CD8-positive, alpha-beta memory T cell (primary cell): ENCODE results near the gene PNPLA2. TPM values are rescaled to one million over a fixed set of nuclear protein-coding genes. Genes with fewer than 3 reads are reported as not detected.
A peak's percentile ranks its signal among the peaks of the same experiment; 100 is the strongest.

Experiments
- CTCF ChIA-PET: fragments of 350-600 bp; sonication (Branson Sonifier 250); formaldehyde crosslinking; loops from one replicate; lab custom pipeline; 2021; ENCODE audit warnings: antibody characterized with exemption; lab: Charles Lee
- POLR2A ChIA-PET: fragments of 350-600 bp; sonication (Branson Sonifier 250); formaldehyde crosslinking; loops from one replicate; lab custom pipeline; 2021; ENCODE audit warnings: antibody characterized with exemption; lab: Charles Lee
- DNase-seq, 5 donors: peaks; one replicate each; pipeline versions ENCODE4 v3.0.0 to v3.0.0-alpha.2; 2020 to 2022; ENCODE audit warnings: mixed read lengths in 1 of 5
- H3K27ac ChIP-seq: one replicate; pipeline ENCODE4 v1.7.0; 2013; ENCODE audit warnings: low read depth, mild to moderate bottlenecking, low read length, moderate library complexity
- H3K27me3 ChIP-seq: 2 replicates; pipeline ENCODE4 v1.7.0; 2013; ENCODE audit warnings: low read length, mild to moderate bottlenecking; ENCODE audit not compliant: insufficient read depth, poor library complexity, severe bottlenecking
- H3K36me3 ChIP-seq: 2 replicates; pipeline ENCODE4 v1.7.0; 2013; ENCODE audit warnings: mild to moderate bottlenecking, low read length, moderate library complexity; ENCODE audit not compliant: insufficient read depth
- H3K4me1 ChIP-seq: 2 replicates; pipeline ENCODE4 v1.7.0; 2013; ENCODE audit warnings: mild to moderate bottlenecking, low read length, moderate library complexity; ENCODE audit not compliant: insufficient read depth
- H3K4me3 ChIP-seq: 2 replicates; pipeline ENCODE4 v1.7.0; 2013; ENCODE audit warnings: mild to moderate bottlenecking, low read length
- H3K9me3 ChIP-seq: 2 replicates; pipeline ENCODE4 v1.7.0; 2013; ENCODE audit warnings: mild to moderate bottlenecking, low read length
- H3K27ac Mint-ChIP-seq, 8 donors: one replicate each; pipeline ENCODE4 v1.8.0; 2020 to 2021; ENCODE audit warnings: mixed read lengths in 8 of 8, mild to moderate bottlenecking in 6 of 8, inconsistent platforms in 3 of 8, moderate library complexity in 3 of 8
- H3K27me3 Mint-ChIP-seq, 2 donors: one replicate each; pipeline ENCODE4 v1.8.0; 2020 to 2021; ENCODE audit warnings: mixed read lengths in 2 of 2, mild to moderate bottlenecking in 1 of 2, moderate library complexity in 1 of 2
- H3K36me3 Mint-ChIP-seq, 3 donors: one replicate each; pipeline ENCODE4 v1.8.0; 2020 to 2021; ENCODE audit warnings: mixed read lengths in 3 of 3, inconsistent platforms in 1 of 3, mild to moderate bottlenecking in 1 of 3
- H3K4me1 Mint-ChIP-seq, 3 donors: one replicate each; pipeline ENCODE4 v1.8.0; 2020 to 2021; ENCODE audit warnings: mixed read lengths in 3 of 3, inconsistent platforms in 1 of 3, mild to moderate bottlenecking in 1 of 3
- H3K4me3 Mint-ChIP-seq, 7 donors: one replicate each; pipeline ENCODE4 v1.8.0; 2020 to 2021; ENCODE audit warnings: mixed read lengths in 7 of 7, mild to moderate bottlenecking in 6 of 7, moderate library complexity in 4 of 7, inconsistent platforms in 2 of 7
- H3K9me3 Mint-ChIP-seq, 5 donors: one replicate each; pipeline ENCODE4 v1.8.0; 2020 to 2022; ENCODE audit warnings: mixed read lengths in 5 of 5, mild to moderate bottlenecking in 3 of 5, moderate library complexity in 2 of 5, inconsistent platforms in 1 of 5
- polyA plus RNA-seq: library from polyadenylated mRNA; unstranded; fragments of 300-500 nt; fragmentation: Illumina TruSeq; gene quantifications from one replicate; pipeline ENCODE4 v1.2.3, GENCODE V29; 2021
- total RNA-seq, 2 experiments: library from RNA; stranded (reverse); gene quantifications; one replicate each; pipeline ENCODE4 v1.2.3, GENCODE V29; 2021

The PNPLA2 gene
- total and polyA plus RNA-seq, 3 experiments from 2014 or later: 41.5 to 53.0 (median 49.8) TPM

DNA sequence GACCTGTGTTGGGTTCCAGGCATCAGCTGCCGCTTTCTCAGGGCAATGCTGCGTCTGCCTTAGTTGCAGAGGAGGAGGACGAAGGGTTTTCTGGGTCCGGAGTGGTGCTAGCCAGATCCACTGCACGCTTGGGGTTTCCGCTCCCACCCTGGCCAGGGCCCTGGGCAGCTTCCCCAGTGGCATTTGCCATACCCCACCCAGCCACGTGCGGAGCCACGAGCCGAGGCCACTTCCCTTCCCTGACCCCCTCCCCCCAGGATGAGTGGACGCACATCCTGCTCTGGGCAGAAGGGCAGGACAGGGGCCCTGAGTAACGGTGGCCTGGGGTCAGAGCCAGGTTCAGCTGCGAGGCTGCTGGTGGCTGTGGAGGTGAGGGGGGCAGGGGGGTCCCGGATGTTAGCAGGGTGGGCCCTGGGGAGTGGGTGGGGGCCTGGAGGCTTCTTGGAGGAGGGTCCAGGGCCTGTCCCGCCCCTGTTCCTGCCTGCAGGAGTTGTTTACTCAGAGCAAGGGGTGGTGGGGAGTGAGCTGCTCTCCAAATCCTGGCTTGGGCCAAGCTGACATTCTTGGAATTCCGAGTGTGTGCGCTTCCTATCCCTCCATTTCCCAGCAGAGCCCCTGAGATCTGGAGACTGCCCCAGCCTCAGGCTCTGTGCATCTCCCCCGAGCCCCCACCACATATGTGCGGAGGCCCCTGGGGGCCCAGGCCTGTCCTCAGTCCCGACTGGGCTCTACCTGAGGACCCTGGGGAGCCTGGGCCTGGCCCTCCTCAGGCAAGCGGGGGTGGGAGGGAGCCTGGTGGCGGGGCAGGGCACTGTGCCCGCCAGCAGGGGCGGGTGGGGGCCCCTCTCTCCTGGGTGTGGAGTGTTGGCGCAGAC, 25.3 kb downstream of the PNPLA2 start:
- peak overlapping the region; percentile 66 to 91 (median 71) for H3K4me3 Mint-ChIP-seq
- H3K4me1 ChIP-seq: peaks cover 36% of the 10 kb centered on the region
- no peaks in the 10 kb centered on the region for H3K36me3 ChIP-seq
- ChIA-PET POLR2A (interaction anchor here (0.6 to 1.7 kb wide), 3 partner anchors 25 to 125 kb away, joined by 7 to 16 read pairs (median 8); partner anchors contain the start of genes PNPLA2 and RPLP2), CTCF (interaction anchor here (1.9 to 5.4 kb wide), 3 partner anchors 11 to 209 kb away, joined by 6 to 48 read pairs (median 7); partner anchors contain the start of gene CD151)
- H3K4me3 ChIP-seq: no peak overlapping the region
- H3K27ac ChIP-seq: peak overlapping the region; percentile 74
- H3K27ac Mint-ChIP-seq: peak overlapping the region in 2 of 8 donors; percentile 47 to 81
- H3K36me3 Mint-ChIP-seq: peaks cover 0 to 20% (median 0%) of the 10 kb centered on the region in 3 donors
- no peaks in the 10 kb centered on the region for H3K9me3 Mint-ChIP-seq
- peaks cover 15 to 37% (median 19%) of the 10 kb centered on the region in 3 donors for H3K4me1 Mint-ChIP-seq
- no peak for DNase-seq
- peaks cover 8% of the 10 kb centered on the region for H3K27me3 ChIP-seq
- H3K27me3 Mint-ChIP-seq: peaks cover 5 to 8% of the 10 kb centered on the region in 2 donors
- H3K9me3 ChIP-seq: no peaks in the 10 kb centered on the region

DNA sequence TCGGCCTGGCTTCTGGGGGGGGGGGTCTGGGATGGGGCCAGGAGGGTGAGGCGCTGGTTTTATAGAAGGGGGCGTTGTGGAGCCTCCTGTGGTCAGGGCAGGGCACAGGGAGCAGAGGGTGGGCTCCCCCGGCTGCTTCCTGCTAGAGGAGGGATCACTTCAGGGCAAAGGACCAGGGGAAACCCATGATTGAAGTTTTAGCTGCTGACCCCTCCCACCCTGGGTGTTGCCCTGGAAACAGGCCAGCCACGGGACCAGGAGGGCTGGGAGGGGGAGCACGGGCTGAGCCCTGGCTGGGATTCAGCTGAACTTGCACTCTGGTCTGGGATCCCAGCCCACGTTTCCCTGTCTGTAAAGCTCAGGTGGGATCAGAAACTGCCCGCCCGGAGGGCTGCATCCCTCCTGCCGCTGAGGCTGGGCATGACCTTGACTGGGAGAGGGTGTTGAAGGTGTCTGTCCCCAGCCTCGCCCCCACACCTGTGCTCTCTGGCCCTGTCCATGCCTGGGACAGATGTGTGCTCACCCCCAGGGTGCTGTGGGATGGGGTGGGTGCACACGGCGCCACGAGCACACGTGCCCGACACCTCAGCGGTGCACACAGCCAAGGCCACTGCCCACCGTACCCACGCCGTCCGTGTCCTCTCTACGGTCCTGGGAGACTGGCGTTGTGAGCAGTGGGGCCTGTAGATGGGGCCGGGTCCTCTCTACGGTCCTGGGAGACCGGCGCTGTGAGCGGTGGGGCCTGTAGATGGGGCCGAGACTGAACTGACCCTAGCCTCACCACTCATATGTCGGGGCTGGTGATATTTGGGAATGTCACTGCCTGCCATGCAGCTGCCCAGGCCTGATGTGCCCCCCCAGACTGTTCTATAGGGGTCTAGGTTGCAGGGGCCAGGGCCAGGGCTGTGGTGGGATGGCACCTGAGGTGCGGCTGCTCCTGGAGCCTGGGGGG, 26.3 kb downstream of the PNPLA2 start:
- H3K27ac Mint-ChIP-seq: peak overlapping the region in 1 of 8 donors; percentile 17
- peak in 1 of 5 donors; percentile 38 for DNase-seq
- peaks cover 38% of the 10 kb centered on the region for H3K4me1 ChIP-seq
- H3K36me3 ChIP-seq: no peaks in the 10 kb centered on the region
- ChIA-PET CTCF (interaction anchor here (5.4 kb wide), 1 partner anchor 208 kb away, joined by 48 read pairs; no protein-coding TSS in a partner anchor), POLR2A (no interaction called here)
- peaks cover 8% of the 10 kb centered on the region for H3K27me3 ChIP-seq
- peak overlapping the region in 2 of 7 donors; percentile 16 to 48 for H3K4me3 Mint-ChIP-seq
- no peaks in the 10 kb centered on the region for H3K9me3 Mint-ChIP-seq
- H3K27ac ChIP-seq: no peak overlapping the region
- H3K9me3 ChIP-seq: no peaks in the 10 kb centered on the region
- H3K4me3 ChIP-seq: no peak overlapping the region
- H3K4me1 Mint-ChIP-seq: peaks cover 15 to 40% (median 19%) of the 10 kb centered on the region in 3 donors
- peaks cover 0 to 12% (median 0%) of the 10 kb centered on the region in 3 donors for H3K36me3 Mint-ChIP-seq
- H3K27me3 Mint-ChIP-seq: peaks cover 5 to 8% of the 10 kb centered on the region in 2 donors

DNA sequence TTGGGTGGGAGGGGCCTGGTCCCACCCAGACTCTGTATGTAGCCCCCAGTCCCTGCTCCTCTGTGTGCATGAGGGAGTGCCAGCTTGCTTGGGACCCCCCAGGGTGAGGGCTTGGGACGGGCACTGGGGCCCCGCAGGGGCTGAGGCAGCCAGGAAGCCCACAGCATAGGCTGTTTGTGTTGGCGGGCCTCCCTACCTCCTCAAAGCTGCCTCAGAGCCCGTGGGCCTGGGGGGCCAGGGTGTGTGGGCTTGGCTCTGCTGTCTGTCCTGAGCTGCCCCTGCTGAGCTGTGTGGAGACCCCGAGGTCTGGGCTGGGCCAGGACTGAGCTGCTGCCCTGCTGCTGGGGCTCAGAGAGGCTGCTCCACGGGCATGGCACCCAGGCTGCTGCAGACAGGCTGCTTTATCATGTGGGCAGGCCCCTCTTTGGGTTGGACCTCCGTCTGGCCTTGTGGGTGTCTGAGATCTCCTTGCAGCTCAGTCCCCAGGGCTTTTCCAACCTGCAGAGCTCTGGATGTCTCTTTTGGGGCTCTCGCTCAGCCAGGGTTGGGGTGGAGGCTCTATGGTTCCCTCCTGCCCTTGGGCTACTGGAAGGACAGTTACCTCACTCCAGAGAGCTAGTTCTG, 27.3 kb downstream of the PNPLA2 start:
- Histone ChIP-seq H3K27me3 (peaks cover 8% of the 10 kb centered on the region), H3K27ac (no peak overlapping the region), H3K4me3 (no peak overlapping the region), H3K9me3 (no peaks in the 10 kb centered on the region), H3K36me3 (no peaks in the 10 kb centered on the region), H3K4me1 (peaks cover 32% of the 10 kb centered on the region)
- CTCF ChIA-PET: interaction anchor here (0.8 to 5.4 kb wide), 2 partner anchors 15 to 207 kb away, joined by 3 to 48 read pairs; no protein-coding TSS in a partner anchor
- Mint-ChIP-seq H3K9me3 (no peaks in the 10 kb centered on the region), H3K27me3 (peaks cover 5 to 8% of the 10 kb centered on the region in 2 donors), H3K4me3 (peak overlapping the region in 1 of 7 donors; percentile 60), H3K4me1 (peaks cover 5 to 30% (median 10%) of the 10 kb centered on the region in 3 donors), H3K36me3 (peaks cover 0 to 3% (median 0%) of the 10 kb centered on the region in 3 donors), H3K27ac (no peak overlapping the region)
- DNase-seq: no peak
- POLR2A ChIA-PET: no interaction called here

DNA sequence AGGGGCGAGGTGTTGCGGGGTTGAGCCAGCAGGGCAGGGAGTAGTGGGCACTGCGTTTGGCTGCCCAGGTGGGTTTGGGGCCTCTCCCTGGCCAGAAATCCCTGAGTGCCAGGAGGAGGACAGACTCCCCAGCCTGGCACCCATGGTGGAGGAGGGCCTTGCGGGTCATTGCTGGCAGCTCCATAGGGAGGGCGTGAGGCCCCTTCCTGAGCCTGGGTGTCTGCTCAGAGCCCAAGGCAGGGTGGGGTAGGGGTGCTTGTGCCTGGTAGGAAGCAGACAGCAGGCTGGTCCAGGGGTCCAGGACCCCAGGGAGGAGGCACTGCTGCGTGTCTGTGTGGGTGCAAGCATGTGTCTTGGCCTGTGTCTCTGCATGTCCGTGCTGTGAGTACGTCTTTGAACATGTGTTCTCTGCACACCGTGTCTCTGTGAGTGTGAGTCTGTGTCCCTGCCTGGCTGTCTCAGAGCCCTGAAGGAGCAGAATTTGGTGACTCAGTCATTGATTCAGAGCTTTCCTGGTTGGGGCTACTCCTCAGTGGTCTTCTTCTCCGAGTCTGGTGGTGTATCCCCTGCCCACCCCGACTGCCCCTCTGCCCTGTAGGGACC, 27.9 kb downstream of the PNPLA2 start:
- Mint-ChIP-seq H3K36me3 (peaks cover 0 to 3% (median 0%) of the 10 kb centered on the region in 3 donors), H3K4me3 (peak overlapping the region in 1 of 7 donors; percentile 60), H3K4me1 (peaks cover 0 to 24% (median 7%) of the 10 kb centered on the region in 3 donors), H3K27ac (no peak overlapping the region), H3K9me3 (no peaks in the 10 kb centered on the region), H3K27me3 (peaks cover 5 to 8% of the 10 kb centered on the region in 2 donors)
- peaks cover 26% of the 10 kb centered on the region for H3K4me1 ChIP-seq
- POLR2A ChIA-PET: interaction anchor here (0.7 kb wide), 1 partner anchor 27 kb away, joined by 3 read pairs; the partner anchor contains the start of gene PNPLA2
- no peaks in the 10 kb centered on the region for H3K36me3 ChIP-seq
- CTCF ChIA-PET: interaction anchor here (0.8 to 5.4 kb wide), 4 partner anchors 15 to 206 kb away, joined by 3 to 48 read pairs (median 4); no protein-coding TSS in a partner anchor
- H3K9me3 ChIP-seq: no peaks in the 10 kb centered on the region
- H3K27ac ChIP-seq: no peak overlapping the region
- DNase-seq: no peak
- H3K4me3 ChIP-seq: no peak overlapping the region
- peaks cover 8% of the 10 kb centered on the region for H3K27me3 ChIP-seq

DNA sequence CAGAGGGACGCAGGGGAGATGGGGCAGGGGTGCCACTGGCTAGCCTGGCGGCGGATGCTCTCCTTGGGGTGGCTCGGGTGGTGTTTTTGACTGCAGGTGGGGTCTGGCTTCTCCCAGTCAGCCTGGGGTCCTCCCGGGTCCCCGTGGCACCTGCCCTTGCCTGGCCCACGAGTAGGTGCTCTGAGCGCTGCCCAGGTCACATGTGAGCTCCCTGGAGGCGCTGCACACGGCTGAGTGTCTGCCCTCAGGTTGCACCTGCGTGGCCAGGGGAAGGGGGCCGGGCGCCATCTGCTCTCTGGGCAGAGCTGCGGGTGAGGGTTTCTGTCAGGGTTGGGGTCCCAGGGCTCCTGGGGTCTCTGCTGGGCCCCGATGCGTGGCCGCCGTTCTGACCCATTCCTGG, 29.2 kb downstream of the PNPLA2 start:
- no peak overlapping the region for H3K27ac Mint-ChIP-seq
- POLR2A ChIA-PET: interaction anchor here (0.5 kb wide), 1 partner anchor 9 kb away, joined by 4 read pairs; no protein-coding TSS in a partner anchor
- H3K4me1 Mint-ChIP-seq: peaks cover 0 to 22% (median 7%) of the 10 kb centered on the region in 3 donors
- no peak for DNase-seq
- Histone ChIP-seq H3K27ac (no peak overlapping the region), H3K27me3 (peaks cover 8% of the 10 kb centered on the region), H3K36me3 (no peaks in the 10 kb centered on the region), H3K9me3 (no peaks in the 10 kb centered on the region), H3K4me1 (peaks cover 25% of the 10 kb centered on the region), H3K4me3 (no peak overlapping the region)
- peak overlapping the region in 1 of 7 donors; percentile 45 for H3K4me3 Mint-ChIP-seq
- CTCF ChIA-PET: interaction anchor here (0.9 to 5.4 kb wide), 6 partner anchors 16 to 205 kb away, joined by 3 to 48 read pairs (median 5); no protein-coding TSS in a partner anchor
- H3K9me3 Mint-ChIP-seq: no peaks in the 10 kb centered on the region
- H3K36me3 Mint-ChIP-seq: no peaks in the 10 kb centered on the region
- H3K27me3 Mint-ChIP-seq: peaks cover 5 to 8% of the 10 kb centered on the region in 2 donors

DNA sequence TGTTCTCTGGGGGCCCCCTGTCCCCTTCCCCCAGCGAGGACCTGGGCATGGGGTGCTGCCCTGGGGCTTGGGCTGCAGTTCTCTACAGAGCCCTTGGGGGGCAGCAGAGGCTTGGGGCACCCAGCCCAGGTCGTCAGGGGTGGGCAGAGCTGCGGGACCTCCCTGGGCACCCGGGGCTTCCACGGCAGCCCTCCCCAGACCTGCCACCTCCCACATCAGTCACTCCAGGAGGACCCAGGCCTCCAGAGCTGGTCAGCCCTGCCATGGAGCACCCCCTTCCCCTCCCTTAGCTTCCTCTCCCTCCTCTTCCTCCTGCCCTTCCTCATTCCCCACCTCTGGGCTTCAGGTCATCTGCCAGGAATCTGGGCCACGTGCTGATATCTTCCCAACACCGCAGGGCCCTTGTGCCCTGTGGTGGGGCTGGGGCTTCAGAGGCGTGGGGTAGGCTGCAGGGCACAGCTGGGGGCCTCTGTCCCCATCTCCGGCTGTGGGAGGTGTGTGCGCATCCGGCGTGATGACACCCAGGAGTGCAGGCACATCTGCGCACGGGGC, 29.7 kb downstream of the PNPLA2 start:
- Histone ChIP-seq H3K36me3 (no peaks in the 10 kb centered on the region), H3K9me3 (no peaks in the 10 kb centered on the region), H3K4me3 (no peak overlapping the region), H3K4me1 (peaks cover 23% of the 10 kb centered on the region), H3K27me3 (peaks cover 8% of the 10 kb centered on the region), H3K27ac (no peak overlapping the region)
- Mint-ChIP-seq H3K9me3 (no peaks in the 10 kb centered on the region), H3K27me3 (peaks cover 3 to 6% of the 10 kb centered on the region in 2 donors), H3K4me3 (peak overlapping the region; percentile 32 to 86 (median 58)), H3K4me1 (peaks cover 0 to 19% (median 6%) of the 10 kb centered on the region in 3 donors), H3K36me3 (no peaks in the 10 kb centered on the region), H3K27ac (no peak overlapping the region)
- DNase-seq: peak; percentile 59 to 77 (median 60)
- CTCF ChIA-PET: interaction anchor here (0.7 to 5.4 kb wide), 9 partner anchors 9 to 204 kb away, joined by 3 to 48 read pairs (median 4); no protein-coding TSS in a partner anchor
- POLR2A ChIA-PET: interaction anchor here (0.5 kb wide), 1 partner anchor 8 kb away, joined by 4 read pairs; no protein-coding TSS in a partner anchor
